K562 (cell line): ENCODE data around the gene LRRC41. TPM values are rescaled to one million over a fixed set of nuclear protein-coding genes. Genes with fewer than 3 reads are reported as not detected.
A peak's percentile ranks its signal among the peaks of the same experiment; 100 is the strongest.

ENCODE experiments used
- ATAC-seq: fragments of 200-7000 bp; cut with Tn5 transposase; 3 replicates; pipeline ENCODE4 v1.9.1; 2020; ENCODE audit warnings: moderate library complexity
- BruUV-seq: library from RNA; stranded (reverse); fragments of 400-500 nt; replicated peaks from 2 replicates; lab custom pipeline; 2021; lab: Mats Ljungman, UMichigan
- CTCF ChIA-PET: fragments of 300-600 bp; formaldehyde crosslinking; extraction: SDS; loops from one replicate; lab custom pipeline; 2021; ENCODE audit warnings: low intra/inter-chr PET ratio; lab: Yijun Ruan, JAX
- POLR2A ChIA-PET: fragments of 300-600, 350-650 bp; sonication (Branson Sonifier 250); formaldehyde crosslinking; extraction: SDS; loops from one replicate; lab custom pipeline; 2021; ENCODE audit warnings: antibody characterized with exemption, inconsistent platforms; lab: Yijun Ruan, JAX
- DNase-seq, 4 experiments: peaks; one replicate each; pipeline versions ENCODE4 v3.0.0 to v3.0.0-alpha.2; 2011 to 2018; ENCODE audit warnings: low spot score in 3 of 4, mixed read lengths in 3 of 4; ENCODE audit errors: extremely low read depth in 1 of 4
- FAIRE-seq: peaks from 2 replicates; lab custom pipeline; 2011; peaks lifted over from hg19 to GRCh38; lab: Jason Lieb, UNC
- H2AFZ ChIP-seq: 2 replicates; pipeline ENCODE4 v1.6.0; 2011; ENCODE audit warnings: low read depth, low read length, control low read depth, inconsistent platforms
- H3K27ac ChIP-seq: fragments of 200-600 bp; 3 replicates; pipeline ENCODE4 v1.8.0; 2011; ENCODE audit warnings: low read depth, mild to moderate bottlenecking, control low read depth, inconsistent platforms, low read length, moderate library complexity, mixed read lengths; ENCODE audit errors: extremely low read depth
- H3K27me3 ChIP-seq, 2 experiments: fragments of 300-600 bp in 1 of 2; 2 replicates in 1 of 2; 3 replicates in 1 of 2; pipeline versions ENCODE4 v1.6.0 to v1.8.0; 2011; ENCODE audit warnings: inconsistent platforms in 2 of 2, low read length in 2 of 2, mild to moderate bottlenecking in 1 of 2, mixed read lengths in 1 of 2, moderate library complexity in 1 of 2; ENCODE audit not compliant: control insufficient read depth in 2 of 2, insufficient read depth in 2 of 2
- H3K36me3 ChIP-seq: fragments of 300-600 bp; 3 replicates; pipeline ENCODE4 v1.8.0; 2011; ENCODE audit warnings: mild to moderate bottlenecking, low read length, inconsistent platforms; ENCODE audit not compliant: control insufficient read depth, insufficient read depth
- H3K4me1 ChIP-seq, 2 experiments: fragments of 200-600 bp in 1 of 2; replicated peaks in 1 of 2; 2 replicates in 1 of 2; 3 replicates in 1 of 2; pipeline versions ENCODE4 v1.5.1 to v1.8.0; 2011; ENCODE audit warnings: inconsistent platforms in 2 of 2, low read length in 2 of 2, mild to moderate bottlenecking in 1 of 2, mixed read lengths in 1 of 2, moderate library complexity in 1 of 2; ENCODE audit not compliant: control insufficient read depth in 2 of 2, insufficient read depth in 2 of 2
- H3K4me2 ChIP-seq: 2 replicates; pipeline ENCODE4 v1.6.1; 2011; ENCODE audit warnings: low read length, control low read depth, inconsistent platforms, mixed read lengths; ENCODE audit not compliant: insufficient read depth
- H3K4me3 ChIP-seq: fragments of 200-600 bp; sonication (generic), shearing (Covaris generic); 2 replicates; pipeline ENCODE4 v1.5.1; 2016; ENCODE audit warnings: control low read depth, inconsistent platforms
- H3K79me2 ChIP-seq: fragments of 200-600 bp; 3 replicates; pipeline ENCODE4 v1.8.0; 2011; ENCODE audit warnings: low read length, inconsistent platforms; ENCODE audit not compliant: control insufficient read depth, insufficient read depth
- H3K9ac ChIP-seq, 2 experiments: 2 replicates each; pipeline versions ENCODE4 v1.6.0 to v1.6.1; 2011; ENCODE audit warnings: low read depth in 2 of 2, low read length in 2 of 2, control low read depth in 1 of 2, inconsistent platforms in 1 of 2, mild to moderate bottlenecking in 1 of 2, mixed read lengths in 1 of 2; ENCODE audit not compliant: insufficient read depth in 1 of 2
- H3K9me1 ChIP-seq: one replicate; pipeline ENCODE4 v1.6.0; 2011; ENCODE audit warnings: inconsistent platforms, mild to moderate bottlenecking, low read length, moderate library complexity; ENCODE audit not compliant: control insufficient read depth, insufficient read depth
- H3K9me3 ChIP-seq: replicated peaks from 2 replicates; pipeline ENCODE4 v1.5.1; 2011; ENCODE audit warnings: low read depth, low read length, inconsistent platforms; ENCODE audit not compliant: control insufficient read depth, insufficient read depth
- H4K20me1 ChIP-seq: replicated peaks from 2 replicates; pipeline ENCODE4 v1.6.1; 2011; ENCODE audit warnings: low read length, inconsistent platforms, mixed read lengths; ENCODE audit not compliant: control insufficient read depth, insufficient read depth
- CHD1 ChIP-seq: fragments of 200-600 bp; sonication (generic); IDR thresholded peaks from one replicate; pipeline ENCODE4 v1.6.1; 2012; ENCODE audit warnings: mild to moderate bottlenecking, moderate library complexity, low read length, inconsistent platforms
- CHD2 ChIP-seq: IDR thresholded peaks from 2 replicates; pipeline ENCODE4 v1.6.1; 2011; ENCODE audit warnings: low read depth, low read length
- KDM1A ChIP-seq, 2 experiments: fragments of 450-650 bp; IDR thresholded peaks; 2 replicates each; pipeline ENCODE4 v1.6.1; 2016; ENCODE audit warnings: mild to moderate bottlenecking in 2 of 2
- KDM4B ChIP-seq, 2 experiments: fragments of 450-650 bp in 1 of 2; sonication (generic) in 1 of 2; IDR thresholded peaks; 2 replicates each; pipeline ENCODE4 v1.6.1; 2016 to 2017; ENCODE audit warnings: borderline replicate concordance in 2 of 2, antibody characterized with exemption in 1 of 2, low read depth in 1 of 2, mild to moderate bottlenecking in 1 of 2
- NFIC ChIP-seq: fragments of 450-650 bp; IDR thresholded peaks from 2 replicates; pipeline ENCODE4 v1.6.1; 2017; ENCODE audit warnings: mild to moderate bottlenecking, inconsistent platforms
- NR2C1 ChIP-seq, 2 experiments: fragments of 450-650 bp; IDR thresholded peaks; 2 replicates each; pipeline ENCODE4 v1.6.1; 2017; ENCODE audit warnings: mild to moderate bottlenecking in 2 of 2, antibody characterized with exemption in 1 of 2, inconsistent platforms in 1 of 2, missing compliant biosample characterization in 1 of 2, missing genetic modification characterization in 1 of 2
- RAD21 ChIP-seq, 2 experiments: fragments of 250-450 bp in 1 of 2; fragments of 450-650 bp in 1 of 2; sonication (Bioruptor Pico) in 1 of 2; formaldehyde crosslinking in 1 of 2; IDR thresholded peaks in 1 of 2; conservative IDR thresholded peaks in 1 of 2; 2 replicates each; pipeline versions ENCODE4 v1.4.0 to v1.8.0; 2020 to 2022; ENCODE audit warnings: mild to moderate bottlenecking in 2 of 2, moderate library complexity in 1 of 2
- SIN3A ChIP-seq, 2 experiments: fragments of 150-350 bp in 1 of 2; IDR thresholded peaks; 2 replicates each; pipeline ENCODE4 v1.6.1; 2011 to 2016; ENCODE audit warnings: borderline replicate concordance in 2 of 2, low read depth in 2 of 2, low read length in 2 of 2, mild to moderate bottlenecking in 2 of 2, moderate library complexity in 2 of 2; ENCODE audit not compliant: control insufficient read depth in 1 of 2
- ZNF431 ChIP-seq: sonication (generic); formaldehyde crosslinking; IDR thresholded peaks from 2 replicates; pipeline ENCODE4 v1.8.0; 2022; ENCODE audit warnings: mild to moderate bottlenecking, missing genetic modification reagents
- ZNF778 ChIP-seq: fragments of 450-650 bp; formaldehyde crosslinking; IDR thresholded peaks from 2 replicates; pipeline ENCODE4 v1.4.0; 2020; ENCODE audit warnings: mild to moderate bottlenecking, moderate library complexity
- WGBS: fragments of 100-300 bp; shearing (Covaris generic); methylation state at CpG from one replicate; pipeline ENCODE4 v1.1.6; 2016; ENCODE audit warnings: low coverage, mixed read lengths; ENCODE audit not compliant: insufficient coverage; ENCODE audit errors: missing lambda C conversion rate; 5-methylcytosine and 5-hydroxymethylcytosine counted together
- in situ Hi-C: fragments of 300-500 bp; cut with MboI; formaldehyde crosslinking; loops from 4 replicates; pipeline ENCODE4 v1.15.0; 2018; ENCODE audit warnings: inconsistent platforms, mixed read lengths
- intact Hi-C: fragments of 100-400 bp; cut with micrococcal nuclease; formaldehyde crosslinking; loops from 2 replicates; pipeline ENCODE4 v1.14.2; 2022
- polyA plus RNA-seq, 8 experiments: library from polyadenylated mRNA; depleted of rRNA in 4 of 8; stranded (reverse) in 5 of 8; unstranded in 3 of 8; fragments of >200 nt; fragmentation: Nextera tagmentation in 2 of 8; fragmentation: Illumina TruSeq in 1 of 8; extraction: Ambion mirVana in 2 of 8; extraction: Trizol in 1 of 8; gene quantifications; 2 replicates each; pipeline versions ENCODE4 v1.2.1 to v1.2.3, GENCODE V29; 2011 to 2014; ENCODE audit warnings: inconsistent platforms in 1 of 8, missing spikeins in 1 of 8
- total RNA-seq, 7 experiments: library from RNA; depleted of rRNA in 6 of 7; stranded (reverse); fragments of >200 nt in 6 of 7; fragmentation: Illumina TruSeq in 2 of 7; extraction: Trizol in 2 of 7; gene quantifications; 2 replicates each; pipeline versions ENCODE4 v1.2.1 to v1.2.3, GENCODE V29; 2011 to 2021; ENCODE audit warnings: low replicate concordance in 1 of 7
- TF ChIP-seq, protein P1 (sequence below): fragments of 450-650 bp; IDR thresholded peaks from 2 replicates; pipeline ENCODE4 v1.6.1; 2016; ENCODE audit warnings: antibody characterized with exemption

LRRC41 gene
- total and polyA plus RNA-seq, 9 of the 15 experiments (the other 6 are each of a cell fraction or from before 2014, with no cell fraction given): 10.5 to 64.7 (median 44.2) TPM

DNA sequence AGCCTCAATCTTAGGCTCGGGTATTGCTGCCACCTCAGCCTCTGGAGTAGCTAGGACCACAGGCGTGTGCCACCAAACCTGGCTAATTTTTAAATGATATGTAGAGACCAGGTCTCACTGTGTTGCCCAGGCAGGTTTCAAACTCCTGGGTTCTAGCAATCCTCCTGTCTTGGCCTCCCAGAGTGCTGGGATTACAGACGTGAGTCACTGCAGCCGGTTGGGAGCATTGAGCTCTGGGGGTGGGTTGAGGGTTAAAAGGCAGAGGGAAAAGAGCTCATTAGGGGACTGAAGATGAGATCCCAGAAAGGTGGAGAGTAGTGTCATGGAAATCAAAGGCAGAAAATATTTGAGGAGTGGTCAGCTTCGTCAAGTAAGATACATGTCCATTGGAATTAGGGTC lies 48.7 kb downstream of the LRRC41 start:
- DNase-seq (no peak), FAIRE-seq (no peak), ATAC-seq (no peak)
- no peak overlapping the region for H3K4me2 ChIP-seq
- in situ Hi-C loops (no loop called here), intact Hi-C loops (no loop called here)
- H3K27me3 ChIP-seq: no peaks in the 10 kb centered on the region
- H3K9ac ChIP-seq: no peak overlapping the region; a peak in 1 of 4 replicates
- H2AFZ ChIP-seq: no peak overlapping the region
- WGBS: 85% methylated on average over 5 of the region's 5 CpGs
- BruUV-seq: no TSS peak
- no peak overlapping the region for H3K4me3 ChIP-seq
- H3K9me1 ChIP-seq: no peaks in the 10 kb centered on the region
- H4K20me1 ChIP-seq: peaks cover 4% of the 10 kb centered on the region
- peaks cover 96% of the 10 kb centered on the region for H3K36me3 ChIP-seq
- TF ChIP-seq KDM1A (IDR thresholded peaks at IDR 0.05): no peak
- TF ChIP-seq ZNF778 (CRISPR knock-in tag): no peak
- H3K9me3 ChIP-seq: no peaks in the 10 kb centered on the region; the same call in 1 of the 2 replicates
- no peak overlapping the region for H3K27ac ChIP-seq
- H3K4me1 ChIP-seq: no peaks in the 10 kb centered on the region; a peak in 3 of 5 replicates
- ChIA-PET CTCF (no interaction called here), POLR2A (interaction anchor here (0.7 to 3.3 kb wide), 8 partner anchors 8 to 633 kb away, joined by 3 to 23 read pairs (median 5); partner anchors contain the start of gene RAD54L)
- H3K79me2 ChIP-seq: peaks cover 23% of the 10 kb centered on the region

DNA sequence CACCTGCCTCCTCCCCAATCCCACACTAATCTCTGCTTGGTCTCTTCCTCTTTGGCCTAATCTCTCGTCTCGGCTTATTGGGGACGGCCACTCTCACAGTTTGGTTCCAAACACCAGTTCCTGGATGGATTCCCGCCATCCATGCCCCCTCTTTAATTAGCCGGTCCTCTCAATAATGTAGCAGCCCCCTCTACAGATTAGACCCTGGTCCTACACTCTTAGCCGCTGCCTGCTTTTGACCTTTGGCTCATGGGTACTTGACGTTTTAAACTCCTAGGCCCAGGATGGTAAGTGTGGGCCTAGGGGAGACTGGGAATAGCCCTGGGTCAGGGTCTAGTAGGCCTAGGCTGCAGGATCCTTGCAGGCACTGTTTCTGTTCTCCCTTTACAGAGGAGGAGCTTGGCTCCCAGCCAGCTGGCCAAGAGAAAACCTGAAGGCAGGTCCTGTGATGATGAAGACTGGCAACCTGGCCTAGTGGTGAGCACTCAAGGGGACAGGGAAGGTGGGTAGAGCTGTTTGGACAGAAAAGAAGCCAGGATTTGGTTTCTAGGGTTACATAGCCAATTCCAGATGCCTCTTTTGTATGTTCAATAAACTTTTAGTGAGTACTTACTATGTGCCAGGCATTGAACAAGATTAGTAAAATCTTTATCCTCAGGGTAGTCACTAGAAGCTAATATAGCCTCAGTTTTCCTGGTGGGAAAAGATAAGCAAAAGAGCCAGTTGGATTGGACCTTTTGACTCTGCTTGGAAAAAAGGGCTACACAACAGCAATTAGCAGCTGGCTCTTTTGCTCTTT lies 55.1 kb downstream of the LRRC41 start:
- DNase-seq (peak; percentile 73 to 88 (median 74)), FAIRE-seq (peak; percentile 74), ATAC-seq (peak; percentile 53)
- in situ Hi-C loops: no loop called here
- WGBS: 0% methylated on average over 7 of the region's 7 CpGs
- peaks cover 22 to 40% of the 10 kb centered on the region in 2 experiments; a peak in 4 of 5 replicates for H3K4me1 ChIP-seq
- H3K27ac ChIP-seq: peak overlapping the region; percentile 90
- H3K9ac ChIP-seq: peak overlapping the region; percentile 96 to 97
- peaks cover 6% of the 10 kb centered on the region for H4K20me1 ChIP-seq
- no peaks in the 10 kb centered on the region for H3K9me3 ChIP-seq
- CTCF ChIA-PET: no interaction called here
- H3K36me3 ChIP-seq: peaks cover 47% of the 10 kb centered on the region
- H3K79me2 ChIP-seq: peaks cover 38% of the 10 kb centered on the region
- H3K4me3 ChIP-seq: peak overlapping the region; percentile 68
- peak overlapping the region; percentile 86 for H3K4me2 ChIP-seq
- BruUV-seq: TSS peak; percentile 43
- intact Hi-C loops: loop anchor here (5.0 kb wide), 1 partner anchor 54 kb away; the partner anchor contains the start of genes LRRC41 and UQCRH
- H3K9me1 ChIP-seq: no peaks in the 10 kb centered on the region
- POLR2A ChIA-PET: interaction anchor here (0.6 to 3.3 kb wide), 9 partner anchors 11 to 116 kb away, joined by 3 to 16 read pairs (median 3); partner anchors contain the start of gene PIK3R3
- no peaks in the 10 kb centered on the region for H3K27me3 ChIP-seq
- peak overlapping the region; percentile 41; the same call in 1 of the 2 replicates for H2AFZ ChIP-seq
- TF ChIP-seq CHD2: 0 out of 2 replicates have a peak, but pooled peaks have one; percentile 4
- TF ChIP-seq KDM1A (IDR thresholded peaks at IDR 0.05): peak; percentile 6 to 34; a peak in 1 of 4 replicates
- TF ChIP-seq CHD1: peak; percentile 58
- 0 out of 4 replicates have a peak, but pooled peaks of 1 of the 2 experiments have one; percentile 42 for TF ChIP-seq KDM4B (IDR thresholded peaks at IDR 0.05; ENCODE audit: borderline replicate concordance in 2 of 2, low read depth in 1 of 2)
- TF ChIP-seq RAD21 (CRISPR knock-in tag; conservative IDR thresholded peaks at IDR 0.05 in 1 of 2, IDR thresholded peaks at IDR 0.05 in 1 of 2): peak in 1 of 2 experiments; percentile 33; a peak in 1 of 4 replicates
- TF ChIP-seq NFIC: peak; percentile 98
- TF ChIP-seq, protein P1, sequence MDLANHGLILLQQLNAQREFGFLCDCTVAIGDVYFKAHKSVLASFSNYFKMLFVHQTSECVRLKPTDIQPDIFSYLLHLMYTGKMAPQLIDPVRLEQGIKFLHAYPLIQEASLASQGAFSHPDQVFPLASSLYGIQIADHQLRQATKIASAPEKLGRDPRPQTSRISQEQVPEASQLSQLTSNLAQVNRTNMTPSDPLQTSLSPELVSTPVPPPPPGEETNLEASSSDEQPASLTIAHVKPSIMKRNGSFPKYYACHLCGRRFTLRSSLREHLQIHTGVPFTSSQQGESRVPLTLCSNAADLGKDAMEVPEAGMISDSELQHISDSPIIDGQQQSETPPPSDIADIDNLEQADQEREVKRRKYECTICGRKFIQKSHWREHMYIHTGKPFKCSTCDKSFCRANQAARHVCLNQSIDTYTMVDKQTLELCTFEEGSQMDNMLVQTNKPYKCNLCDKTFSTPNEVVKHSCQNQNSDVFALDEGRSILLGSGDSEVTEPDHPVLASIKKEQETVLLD: peak; percentile 15; the same call in 1 of the 2 replicates
- TF ChIP-seq SIN3A (IDR thresholded peaks at IDR 0.05; ENCODE audit: borderline replicate concordance in 2 of 2, control insufficient read depth in 1 of 2, low read depth in 2 of 2, low read length in 2 of 2): peak in 1 of 2 experiments; percentile 48; a peak in 1 of 4 replicates
- TF ChIP-seq NR2C1 (IDR thresholded peaks at IDR 0.05): peak; percentile 53
- TF ChIP-seq NR2C1 (tag; IDR thresholded peaks at IDR 0.05): peak; percentile 57
- peak; percentile 6; the same call in 1 of the 2 replicates for TF ChIP-seq ZNF431 (CRISPR knock-in tag)
